AG04449 (cell line): Measurements from ENCODE around the gene RNF111.

Source experiments
- CTCF ChIA-PET: fragments of 350-600 bp; formaldehyde crosslinking; extraction: SDS; loops from one replicate; lab custom pipeline; 2021; ENCODE audit warnings: antibody characterized with exemption; lab: Yijun Ruan, JAX
- POLR2A ChIA-PET: fragments of 400-600, 350-600 bp; formaldehyde crosslinking; extraction: SDS; loops from one replicate; lab custom pipeline; 2020; ENCODE audit warnings: antibody characterized with exemption, inconsistent platforms; lab: Yijun Ruan, JAX
- DNase-seq: peaks from one replicate; pipeline ENCODE4 v3.0.0-alpha.2; 2010; ENCODE audit warnings: low read depth, low spot score
- H3K4me3 ChIP-seq: 2 replicates; pipeline ENCODE4 v1.5.1; 2011; ENCODE audit warnings: low read depth, mild to moderate bottlenecking, control low read depth, low read length
- CTCF ChIP-seq: IDR thresholded peaks from one replicate; pipeline ENCODE4 v1.5.1; 2011; ENCODE audit warnings: mild to moderate bottlenecking, moderate library complexity, low read length, control low read depth, inconsistent platforms; ENCODE audit not compliant: insufficient read depth; ENCODE audit errors: missing control alignments

The RNF111 gene

GRCh38 chr15:59074607-59075006 is 87.1 kb downstream of the RNF111 start:
- TF ChIP-seq CTCF, result no peak
- no peak for DNase-seq
- ChIA-PET CTCF (interaction anchor here (0.8 kb wide), 1 partner anchor 95 kb away, joined by 4 read pairs; no protein-coding TSS in a partner anchor), POLR2A (no interaction called here)
- no peak overlapping the region for H3K4me3 ChIP-seq

DNA sequence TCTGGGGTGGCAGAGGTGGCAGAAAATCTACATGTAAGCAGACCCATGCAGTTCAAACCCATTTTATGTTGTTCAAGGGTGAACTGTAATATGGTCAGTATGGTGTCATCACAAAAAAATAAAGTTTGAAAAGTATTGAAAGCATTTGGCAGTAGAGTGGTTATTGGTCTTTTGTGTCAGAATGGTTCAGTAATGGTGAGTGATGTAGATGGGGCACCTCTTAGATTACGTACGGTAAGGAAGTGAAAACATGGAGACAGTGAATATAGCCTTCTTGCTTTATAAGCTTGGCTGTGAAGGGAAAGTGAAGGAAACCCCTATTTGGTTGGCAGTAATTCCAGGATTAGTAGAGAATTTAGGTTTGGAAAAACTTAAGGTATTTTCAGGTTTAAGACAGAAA is 100.3 kb downstream of the RNF111 start:
- H3K4me3 ChIP-seq, result no peak overlapping the region
- ChIA-PET POLR2A (no interaction called here), CTCF (interaction anchor here (1.0 kb wide), 1 partner anchor 131 kb away, joined by 3 read pairs; no protein-coding TSS in a partner anchor)
- no peak for TF ChIP-seq CTCF
- DNase-seq, result no peak

GRCh38 chr15:59094077-59094476 is 106.6 kb downstream of the RNF111 start:
- no peak for TF ChIP-seq CTCF
- ChIA-PET CTCF (no interaction called here), POLR2A (no interaction called here)

DNA sequence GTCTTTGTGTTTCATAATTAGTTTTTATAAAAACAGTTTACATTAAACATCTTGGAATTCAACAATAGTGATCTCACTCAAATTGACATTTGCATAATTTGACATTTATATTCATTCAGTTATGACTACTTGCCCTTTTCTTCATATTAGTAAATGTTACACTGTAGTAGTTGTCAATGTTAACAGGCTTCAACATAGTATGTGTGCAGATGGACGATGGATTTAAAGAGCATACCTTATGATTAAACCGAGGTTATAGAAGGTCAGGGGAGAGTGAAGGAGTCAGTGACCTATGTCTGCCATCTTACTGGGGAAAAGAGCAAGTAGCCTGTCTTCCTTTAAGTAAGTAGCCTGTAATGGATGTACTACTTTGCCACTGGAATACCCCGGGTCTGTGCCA is 109.0 kb downstream of the RNF111 start:
- ChIA-PET CTCF (interaction anchor here (0.7 kb wide), 1 partner anchor 131 kb away, joined by 3 read pairs; no protein-coding TSS in a partner anchor), POLR2A (no interaction called here)
- H3K4me3 ChIP-seq, result no peak overlapping the region
- no peak for TF ChIP-seq CTCF
- DNase-seq, result no peak

More at GRCh38 chr15:59094077-59094476, 106.6 kb downstream of the RNF111 start:
- DNase-seq, result no peak
- no peak overlapping the region for H3K4me3 ChIP-seq

GRCh38 chr15:59099162-59099685 is 111.8 kb downstream of the RNF111 start:
- ChIA-PET CTCF (no interaction called here), POLR2A (no interaction called here)
- H3K4me3 ChIP-seq, result no peak overlapping the region
- no peak for TF ChIP-seq CTCF
- DNase-seq, result no peak

DNA sequence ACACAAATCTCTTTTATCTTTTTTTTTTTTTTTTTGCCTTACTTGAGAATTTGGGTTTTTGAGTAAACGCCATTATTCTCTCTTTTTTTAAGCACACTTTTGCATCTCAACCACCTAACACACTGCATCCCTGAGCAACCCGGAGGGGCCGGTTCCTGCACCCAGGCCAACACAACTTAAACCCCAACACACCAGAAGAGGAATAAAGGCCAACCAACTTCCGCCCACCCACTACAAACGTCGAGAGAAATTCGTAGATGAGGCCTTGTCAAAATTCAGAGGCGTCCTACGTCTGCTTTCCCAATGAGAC is 117.1 kb downstream of the RNF111 start:
- no peak for DNase-seq
- peak overlapping the region; percentile 98 for H3K4me3 ChIP-seq
- TF ChIP-seq CTCF, result no peak
- ChIA-PET POLR2A (no interaction called here), CTCF (no interaction called here)
